ENCODE results near the gene PAGE2. TPM values are rescaled to one million over a fixed set of nuclear protein-coding genes. Genes with fewer than 3 reads are reported as not detected.

PAGE2 gene
- total and polyA plus RNA-seq, 2 of the 13 experiments (the other 11 are each of a cell fraction or from before 2014, with no cell fraction given) = not detected

- TF ChIP-seq CCAR2 (optimal IDR thresholded peaks at IDR 0.05; ENCODE audit: low read depth, low read length) (no peak), SMARCC2 (IDR thresholded peaks at IDR 0.05) (no peak), MXI1 (IDR thresholded peaks at IDR 0.05; ENCODE audit: borderline replicate concordance, low read depth, low read length) (no peak), CEBPG (CRISPR knock-in tag; IDR thresholded peaks at IDR 0.05) (no peak), ZNF496 (CRISPR knock-in tag; IDR thresholded peaks at IDR 0.05; ENCODE audit: insufficient replicate concordance) (no peak), ZNF430 (CRISPR knock-in tag; IDR thresholded peaks at IDR 0.05) (no peak), ZNF800 (CRISPR knock-in tag; IDR thresholded peaks at IDR 0.05) (no peak), ZNF770 (CRISPR knock-in tag; IDR thresholded peaks at IDR 0.05) (no peak), PHF5A (CRISPR knock-in tag; IDR thresholded peaks at IDR 0.05; ENCODE audit: low read depth, unreplicated experiment) (no peak), SP4 (CRISPR knock-in tag; IDR thresholded peaks at IDR 0.05) (no peak), E2F1 (CRISPR knock-in tag; IDR thresholded peaks at IDR 0.05) (no peak), MAZ (IDR thresholded peaks at IDR 0.05; ENCODE audit: borderline replicate concordance, low read depth, low read length) (no peak), MAZ (CRISPR knock-in tag; IDR thresholded peaks at IDR 0.05; ENCODE audit: low read depth) (no peak), EEA1 (CRISPR knock-in tag; IDR thresholded peaks at IDR 0.05; ENCODE audit: borderline replicate concordance) (no peak), ZNF580 (CRISPR knock-in tag; IDR thresholded peaks at IDR 0.05; ENCODE audit: borderline replicate concordance, low read depth) (no peak), E2F5 (CRISPR knock-in tag; conservative IDR thresholded peaks at IDR 0.05) (no peak), NR1H2 (CRISPR knock-in tag; IDR thresholded peaks at IDR 0.05; ENCODE audit: borderline replicate concordance, low read depth) (no peak), ZNF784 (CRISPR knock-in tag; IDR thresholded peaks at IDR 0.05; ENCODE audit: borderline replicate concordance) (no peak), ZNF281 (CRISPR knock-in tag; IDR thresholded peaks at IDR 0.05; ENCODE audit: borderline replicate concordance) (no peak)
Measured at GRCh38 chrX:55111578-55112254, 22.9 kb downstream of the PAGE2 start (continued).
